ACC112 (cell line): ENCODE measurements around the gene PGF.
A peak's percentile ranks its signal among the peaks of the same experiment; 100 is the strongest.

ENCODE experiments used
- H2AFZ ChIP-seq: fragments of 200-600 bp; sonication (generic); one replicate; pipeline ENCODE4 v1.6.0; 2017; ENCODE audit warnings: antibody characterized with exemption, low read length; ENCODE audit not compliant: unreplicated experiment
- H3K27ac ChIP-seq: fragments of 200-600 bp; sonication (generic); 2 replicates; pipeline ENCODE4 v1.5.1; 2014; ENCODE audit warnings: low read depth, mild to moderate bottlenecking, antibody characterized with exemption, low read length, moderate library complexity
- H3K27me3 ChIP-seq: fragments of 200-600 bp; sonication (generic); 2 replicates; pipeline ENCODE4 v1.6.1; 2014; ENCODE audit warnings: mild to moderate bottlenecking, antibody characterized with exemption, low read length, moderate library complexity, mixed read lengths; ENCODE audit not compliant: insufficient read depth
- H3K36me3 ChIP-seq: fragments of 200-600 bp; sonication (generic); 2 replicates; pipeline ENCODE4 v1.6.1; 2016; ENCODE audit warnings: mild to moderate bottlenecking, antibody characterized with exemption, low read length, moderate library complexity, mixed read lengths; ENCODE audit not compliant: insufficient read depth
- H3K4me1 ChIP-seq: fragments of 200-600 bp; sonication (generic); one replicate; pipeline ENCODE4 v1.6.1; 2016; ENCODE audit warnings: low read length, mixed read lengths; ENCODE audit not compliant: insufficient read depth, unreplicated experiment, control insufficient read depth
- H3K4me3 ChIP-seq: fragments of 200-600 bp; sonication (generic); 2 replicates; pipeline ENCODE4 v1.5.1; 2014; ENCODE audit warnings: mild to moderate bottlenecking, low read depth, low read length
- H3K79me2 ChIP-seq: fragments of 200-600 bp; sonication (generic); one replicate; pipeline ENCODE4 v1.6.0; 2016; ENCODE audit warnings: low read length; ENCODE audit not compliant: control insufficient read depth, unreplicated experiment, insufficient read depth

Gene PGF

DNA sequence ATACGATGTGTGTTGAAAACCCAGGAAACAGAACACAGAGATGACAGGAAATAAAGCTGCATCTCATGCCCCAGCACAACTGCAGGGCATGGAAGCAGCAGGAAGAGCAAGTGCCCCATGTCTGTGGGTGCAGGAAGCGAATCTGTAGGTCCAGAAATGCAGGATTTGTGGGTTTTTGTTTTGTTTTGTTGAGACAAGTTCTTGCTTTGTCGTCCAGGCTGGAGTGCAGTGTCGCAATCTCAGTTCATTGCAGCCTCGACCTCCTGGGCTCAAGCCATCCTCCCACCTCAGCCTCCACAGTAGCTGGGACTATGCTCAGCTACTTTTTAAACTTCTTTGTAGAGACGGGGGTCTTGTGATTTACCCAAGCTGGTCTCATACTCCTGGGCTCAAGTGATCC, 26.2 kb downstream of the PGF start:
- no peaks in the 10 kb centered on the region for H3K36me3 ChIP-seq
- H2AFZ ChIP-seq: no peak overlapping the region
- no peak overlapping the region for H3K27ac ChIP-seq
- H3K79me2 ChIP-seq: no peaks in the 10 kb centered on the region
- no peak overlapping the region for H3K4me3 ChIP-seq
- no peaks in the 10 kb centered on the region for H3K27me3 ChIP-seq
- H3K4me1 ChIP-seq: peaks cover 6% of the 10 kb centered on the region

DNA sequence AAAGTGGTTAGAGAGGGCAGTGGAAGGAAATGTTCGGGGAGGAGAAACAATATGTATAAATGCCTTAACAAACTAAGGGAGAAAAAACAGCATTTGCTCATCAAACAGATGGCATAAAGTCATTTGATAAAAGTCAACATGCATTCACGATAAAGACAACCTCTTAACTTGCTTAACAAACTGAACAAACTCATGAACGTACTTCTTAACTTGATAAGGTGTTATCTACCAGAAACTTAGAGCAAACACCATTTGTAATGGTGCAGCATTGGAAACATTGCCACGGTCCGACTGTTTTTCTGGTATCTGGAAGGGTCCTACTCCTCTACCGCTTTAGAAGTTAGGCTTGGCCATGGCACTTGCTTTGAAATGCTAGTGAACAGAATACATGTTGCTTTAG, 28.2 kb downstream of the PGF start:
- Histone ChIP-seq H2AFZ (no peak overlapping the region), H3K79me2 (no peaks in the 10 kb centered on the region), H3K4me3 (no peak overlapping the region), H3K27ac (no peak overlapping the region), H3K36me3 (no peaks in the 10 kb centered on the region), H3K27me3 (no peaks in the 10 kb centered on the region; the same call in 1 of the 2 replicates), H3K4me1 (peaks cover 1% of the 10 kb centered on the region)

DNA sequence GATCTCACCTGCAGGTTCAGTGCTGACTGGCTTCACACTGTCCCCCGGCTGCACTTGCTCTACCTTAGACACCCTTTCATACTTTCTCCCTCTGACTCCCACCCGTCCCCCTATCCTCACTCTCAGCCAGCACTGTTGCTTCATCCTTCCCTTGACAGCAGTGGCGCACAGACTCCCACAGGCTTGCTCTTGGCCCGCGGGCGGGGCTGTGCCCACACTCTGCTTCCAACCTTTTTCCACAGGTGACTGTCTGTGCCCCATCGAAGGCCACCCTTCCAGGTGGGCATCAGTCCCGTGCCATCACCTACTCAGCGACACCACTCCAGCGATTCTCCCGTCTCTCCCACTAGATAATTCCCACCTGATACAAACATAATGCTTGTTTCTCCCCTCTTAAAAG, 31.3 kb downstream of the PGF start:
- Histone ChIP-seq H3K79me2 (no peaks in the 10 kb centered on the region), H3K36me3 (no peaks in the 10 kb centered on the region), H3K27ac (no peak overlapping the region), H3K27me3 (no peaks in the 10 kb centered on the region; the same call in 1 of the 2 replicates), H2AFZ (no peak overlapping the region), H3K4me3 (no peak overlapping the region), H3K4me1 (no peaks in the 10 kb centered on the region)

DNA sequence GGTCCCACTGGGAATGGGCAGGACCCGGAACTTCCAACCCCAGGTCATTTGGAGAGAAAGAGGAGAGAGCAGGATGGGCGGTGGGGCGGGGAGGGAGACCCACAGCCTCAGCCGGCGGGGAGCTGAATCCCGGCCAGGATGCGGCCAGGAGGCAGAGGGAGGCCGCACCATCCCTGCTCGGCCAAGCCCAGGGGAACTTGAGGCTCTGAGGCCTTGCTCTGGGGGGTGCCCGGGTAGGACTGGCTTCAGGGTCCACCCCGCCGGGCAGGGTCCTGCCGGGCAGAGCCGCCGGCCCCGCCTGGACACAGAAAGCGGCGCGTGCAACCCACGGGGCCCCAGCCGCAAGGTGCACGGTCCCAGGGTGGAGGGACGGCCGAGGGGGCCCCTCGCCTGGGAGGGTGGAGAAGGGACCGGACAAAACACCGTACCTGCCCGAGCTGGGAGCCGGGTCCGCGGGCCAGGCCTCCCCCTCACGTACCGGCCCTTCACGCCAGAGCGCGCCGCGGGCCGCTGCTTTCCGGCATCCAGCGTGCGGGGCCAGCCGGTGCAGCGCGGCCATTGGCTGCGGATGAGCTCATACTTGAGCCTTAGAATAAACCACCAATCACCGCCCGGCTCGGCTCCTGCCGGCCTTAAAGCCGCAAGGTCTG, 32.5 kb downstream of the PGF start, which contains the start of gene RPS6KL1:
TSS of gene RPS6KL1 (minus strand) at position 509 of the 650 bp plus-strand sequence. CDS start 1,719 bp downstream, outside the sequence.
- Histone ChIP-seq H3K79me2 (no peaks in the 10 kb centered on the region), H3K27me3 (no peaks in the 10 kb centered on the region; the same call in 1 of the 2 replicates), H3K27ac (no peak within 1 kb of the TSS), H3K4me3 (peak within 1 kb of the TSS; percentile 77), H3K4me1 (no peaks in the 10 kb centered on the region), H2AFZ (no peak within 1 kb of the TSS), H3K36me3 (no peaks in the 10 kb centered on the region)

DNA sequence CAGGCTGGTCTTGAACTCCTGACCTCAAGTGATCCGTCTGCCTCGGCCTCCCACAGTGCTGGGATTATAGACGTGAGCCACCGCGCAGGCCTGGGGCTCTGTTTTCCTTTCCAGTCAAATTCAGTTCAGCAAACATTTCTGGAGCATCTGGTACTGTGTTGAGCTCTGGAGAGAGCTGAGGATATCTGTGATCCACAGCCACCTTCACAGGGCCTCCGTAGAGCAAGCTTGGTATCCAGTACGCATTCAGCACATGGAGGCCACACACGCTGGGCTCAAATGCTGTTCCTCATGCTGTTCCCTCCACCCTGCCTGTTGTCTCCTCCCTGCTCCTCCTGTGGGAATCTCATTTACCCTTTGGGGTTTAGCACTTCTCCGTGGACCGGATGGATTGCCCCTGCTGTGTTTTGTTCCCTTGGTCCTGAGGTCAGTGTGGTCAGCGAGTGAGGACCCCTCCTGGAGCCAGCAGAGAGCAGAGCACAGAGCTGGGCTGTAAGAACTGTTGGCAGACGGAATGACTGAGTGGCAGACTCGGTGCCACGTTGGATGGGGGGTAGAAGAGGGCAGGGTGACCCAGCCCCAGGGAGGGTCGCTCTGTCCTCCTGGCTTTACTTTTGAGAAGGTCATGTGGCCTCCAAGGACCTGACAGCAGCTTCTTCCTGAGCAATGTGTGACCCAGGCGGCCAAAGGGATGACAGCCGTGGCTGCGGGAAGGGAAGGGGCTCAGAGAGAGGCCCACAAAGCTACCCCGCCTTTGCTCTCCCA, 33.2 kb downstream of the PGF start:
- H3K4me3 ChIP-seq: peak overlapping the region; percentile 77; the same call in 1 of the 2 replicates
- no peak overlapping the region for H3K27ac ChIP-seq

DNA sequence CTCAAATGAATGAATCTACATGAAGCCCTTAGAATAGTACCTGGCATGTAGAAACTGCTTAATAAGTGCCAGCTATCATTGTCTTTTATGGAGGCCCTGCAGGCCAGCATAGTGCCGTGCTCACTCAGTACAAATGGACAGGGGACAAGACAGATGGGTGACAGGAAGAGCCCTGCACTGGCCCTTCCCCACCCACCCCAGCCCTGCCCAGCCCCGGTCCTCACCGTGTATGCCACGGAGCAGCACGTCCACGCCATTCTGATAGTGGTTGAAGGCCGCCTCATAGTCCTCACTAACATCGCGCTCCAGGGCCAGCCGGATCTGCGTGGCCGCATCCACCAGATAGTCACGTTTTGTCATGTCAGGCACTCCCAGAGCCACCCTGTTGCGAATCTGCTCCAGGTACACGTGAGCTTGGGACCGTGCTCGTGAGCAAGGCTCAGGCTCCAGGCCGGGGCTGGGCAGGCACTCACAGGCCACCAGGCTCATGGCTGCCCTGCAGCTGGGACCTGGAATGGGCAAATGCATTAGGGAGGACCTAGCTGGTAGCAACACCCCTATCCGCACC, 34.3 kb downstream of the PGF start:
- H3K4me1 ChIP-seq: no peaks in the 10 kb centered on the region
- no peaks in the 10 kb centered on the region for H3K36me3 ChIP-seq
- no peak overlapping the region for H3K4me3 ChIP-seq
- H3K27ac ChIP-seq: no peak overlapping the region
- no peaks in the 10 kb centered on the region; the same call in 1 of the 2 replicates for H3K27me3 ChIP-seq
- H3K79me2 ChIP-seq: no peaks in the 10 kb centered on the region
- H2AFZ ChIP-seq: no peak overlapping the region

More for the DNA sequence above, 33.2 kb downstream of the PGF start:
- Histone ChIP-seq H3K79me2 (no peaks in the 10 kb centered on the region), H2AFZ (no peak overlapping the region), H3K36me3 (no peaks in the 10 kb centered on the region), H3K4me1 (no peaks in the 10 kb centered on the region), H3K27me3 (no peaks in the 10 kb centered on the region; the same call in 1 of the 2 replicates)

DNA sequence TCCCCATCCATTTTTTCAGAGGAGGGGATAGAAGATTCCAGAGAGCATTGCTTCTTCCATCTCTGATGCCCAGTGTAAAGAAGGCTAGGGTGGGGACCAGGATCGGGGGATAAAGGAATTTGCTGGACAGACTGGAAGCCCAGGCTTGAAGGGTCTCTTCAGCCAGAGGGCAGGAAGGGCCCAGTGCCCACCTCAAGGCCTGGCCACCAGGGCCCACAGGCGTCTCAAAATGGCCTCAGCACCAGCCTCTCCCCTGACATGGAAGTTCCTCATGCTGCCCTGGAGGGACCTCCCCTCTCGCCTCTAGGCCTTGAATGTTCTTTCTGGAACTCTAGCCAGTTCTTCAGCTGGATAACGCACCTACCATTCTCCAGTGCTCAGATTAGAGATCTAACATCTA, 35.1 kb downstream of the PGF start:
- Histone ChIP-seq H2AFZ (no peak overlapping the region), H3K4me1 (no peaks in the 10 kb centered on the region), H3K36me3 (no peaks in the 10 kb centered on the region), H3K27me3 (no peaks in the 10 kb centered on the region; the same call in 1 of the 2 replicates), H3K4me3 (no peak overlapping the region), H3K79me2 (no peaks in the 10 kb centered on the region), H3K27ac (no peak overlapping the region)

DNA sequence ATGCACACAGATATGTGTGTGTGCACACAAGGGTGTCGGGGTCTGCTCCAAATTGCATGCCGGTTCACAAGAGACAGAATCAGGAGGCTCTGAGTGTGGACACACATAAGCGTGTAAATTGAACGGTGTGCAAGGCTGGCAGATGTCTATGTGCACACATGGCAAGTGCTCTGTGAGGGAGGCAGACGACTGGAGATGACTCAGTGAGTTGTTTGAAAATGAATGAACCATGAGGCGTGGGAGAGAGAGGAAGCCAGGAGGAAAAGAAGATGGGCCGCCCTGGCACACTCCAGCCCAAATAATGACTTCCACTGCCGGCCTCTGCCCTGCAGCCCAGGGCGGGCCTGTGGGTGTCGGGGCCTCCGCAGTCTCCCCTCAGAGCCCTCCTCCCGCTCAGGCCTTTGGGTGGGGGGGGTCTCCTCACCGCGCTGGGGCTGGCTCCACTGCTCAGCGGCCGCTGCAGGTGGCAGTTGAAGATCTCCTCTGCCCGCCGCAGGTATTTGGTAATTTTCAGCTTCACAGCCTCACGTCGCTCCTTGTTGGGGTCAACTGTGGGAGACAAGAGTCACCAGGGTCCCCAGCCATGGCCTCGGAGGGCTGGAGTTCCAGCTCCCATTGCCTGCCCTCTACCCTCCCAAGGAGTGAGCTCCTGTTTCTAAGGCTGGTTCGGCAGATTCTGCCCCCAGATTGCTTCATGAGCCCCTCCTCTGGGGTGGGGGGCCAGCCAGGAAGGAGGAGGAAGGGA, 35.8 kb downstream of the PGF start:
- Histone ChIP-seq H3K27ac (no peak overlapping the region), H3K4me3 (no peak overlapping the region), H2AFZ (no peak overlapping the region), H3K27me3 (no peaks in the 10 kb centered on the region; the same call in 1 of the 2 replicates), H3K36me3 (no peaks in the 10 kb centered on the region), H3K79me2 (no peaks in the 10 kb centered on the region), H3K4me1 (no peaks in the 10 kb centered on the region)

DNA sequence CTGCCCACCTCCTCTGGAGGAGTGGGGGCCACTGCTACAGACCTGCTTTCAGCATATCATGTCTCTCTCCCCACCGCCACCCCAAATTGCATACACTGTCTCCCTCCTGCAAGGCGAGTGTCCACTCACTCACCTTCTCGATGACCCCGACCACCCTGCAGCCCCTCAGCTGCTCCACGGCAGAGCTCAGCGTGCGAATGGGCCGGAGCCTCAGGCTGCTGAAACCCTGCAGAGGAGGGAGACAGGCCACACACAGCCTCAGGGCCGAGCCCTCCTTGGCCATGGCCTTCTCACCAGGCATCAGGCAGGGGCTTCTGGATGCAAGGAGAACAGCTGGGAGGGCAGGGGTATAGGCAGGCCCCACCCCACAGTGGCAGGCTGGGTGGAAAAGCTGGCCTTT, 37.0 kb downstream of the PGF start:
- no peak overlapping the region for H2AFZ ChIP-seq
- no peaks in the 10 kb centered on the region for H3K36me3 ChIP-seq
- no peak overlapping the region for H3K27ac ChIP-seq

DNA sequence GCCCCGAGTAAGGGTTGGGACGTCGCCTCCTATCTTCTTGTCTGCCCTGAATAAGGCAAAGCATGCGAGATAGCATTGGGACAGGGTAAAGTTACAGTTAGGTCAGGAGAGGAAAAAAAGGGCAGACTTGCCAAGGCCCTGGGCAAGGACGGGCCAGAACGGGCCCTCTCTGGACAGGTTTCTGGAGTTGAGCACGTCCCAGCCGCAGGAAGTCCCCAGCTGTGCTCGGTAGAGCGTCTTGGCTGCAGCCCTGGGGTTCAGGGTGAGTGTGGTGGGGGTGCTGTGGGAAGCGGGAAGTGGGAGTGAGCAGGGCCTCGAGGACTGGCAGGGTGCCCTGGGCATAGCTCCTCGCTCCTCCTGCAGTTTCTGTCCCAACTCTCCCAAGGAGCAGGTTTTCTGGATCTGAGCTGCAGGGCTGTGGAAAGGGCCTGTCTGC, 37.7 kb downstream of the PGF start:
- Histone ChIP-seq H3K36me3 (no peaks in the 10 kb centered on the region), H3K4me3 (no peak overlapping the region), H3K4me1 (peaks cover 3% of the 10 kb centered on the region), H2AFZ (no peak overlapping the region), H3K27me3 (no peaks in the 10 kb centered on the region; the same call in 1 of the 2 replicates), H3K79me2 (no peaks in the 10 kb centered on the region), H3K27ac (no peak overlapping the region)

More for the DNA sequence above, 37.0 kb downstream of the PGF start:
- Histone ChIP-seq H3K79me2 (no peaks in the 10 kb centered on the region), H3K4me1 (peaks cover 3% of the 10 kb centered on the region), H3K4me3 (no peak overlapping the region), H3K27me3 (no peaks in the 10 kb centered on the region; the same call in 1 of the 2 replicates)
